K562 (cell line): Measurements from ENCODE around the gene UBXN10. TPM values are rescaled to one million over a fixed set of nuclear protein-coding genes. Genes with fewer than 3 reads are reported as not detected.

Experiments
- BRCA1 ChIP-seq, 2 experiments: fragments of 450-650 bp in 1 of 2; sonication (generic) in 1 of 2; formaldehyde crosslinking in 1 of 2; IDR thresholded peaks; 2 replicates each; pipeline versions ENCODE4 v1.5.0 to v1.6.1; 2017 to 2020; ENCODE audit warnings: mild to moderate bottlenecking in 1 of 2, missing genetic modification reagents in 1 of 2
- CHCHD3 ChIP-seq: fragments of 250-450 bp; sonication (Bioruptor Pico); IDR thresholded peaks from 2 replicates; pipeline ENCODE4 v2.1.2; 2022; ENCODE audit warnings: mild to moderate bottlenecking
- FIP1L1 ChIP-seq: fragments of 200-400 bp; formaldehyde crosslinking; IDR thresholded peaks from 2 replicates; pipeline ENCODE4 v1.6.1; 2018; ENCODE audit warnings: mild to moderate bottlenecking, low read depth, low read length; ENCODE audit not compliant: poor library complexity, severe bottlenecking
- FOXO4 ChIP-seq: fragments of 450-650 bp; formaldehyde crosslinking; IDR thresholded peaks from 2 replicates; pipeline ENCODE4 v1.4.0; 2020; ENCODE audit warnings: mild to moderate bottlenecking, moderate library complexity
- HIVEP1 ChIP-seq: fragments of 250-450 bp; sonication (Bioruptor Pico); IDR thresholded peaks from 2 replicates; pipeline ENCODE4 v1.4.0; 2020; ENCODE audit warnings: mild to moderate bottlenecking
- IFI16 ChIP-seq: fragments of 250-450 bp; sonication (Bioruptor Pico); IDR thresholded peaks from 2 replicates; pipeline ENCODE4 v2.1.2; 2022; ENCODE audit warnings: mild to moderate bottlenecking, inconsistent platforms
- JUND ChIP-seq, 2 experiments: IDR thresholded peaks; 2 replicates in 1 of 2; 3 replicates in 1 of 2; pipeline ENCODE4 v1.6.1; 2011; ENCODE audit warnings: borderline replicate concordance in 2 of 2, low read depth in 2 of 2, low read length in 2 of 2, improper control_type of control experiment in 1 of 2, missing biosample characterization in 1 of 2, missing genetic modification characterization in 1 of 2, missing genetic modification reagents in 1 of 2
- MTA3 ChIP-seq: fragments of 450-650 bp; formaldehyde crosslinking; IDR thresholded peaks from 2 replicates; pipeline ENCODE4 v1.6.1; 2017; ENCODE audit warnings: mild to moderate bottlenecking, borderline replicate concordance
- NR3C1 ChIP-seq: sonication (generic); formaldehyde crosslinking; IDR thresholded peaks from 2 replicates; pipeline ENCODE4 v1.8.1; 2022; ENCODE audit warnings: missing genetic modification reagents
- PREB ChIP-seq: sonication (generic); formaldehyde crosslinking; IDR thresholded peaks from 2 replicates; pipeline ENCODE4 v1.8.1; 2023; ENCODE audit warnings: mild to moderate bottlenecking, missing genetic modification reagents
- RBM15 ChIP-seq: fragments of 200-400 bp; formaldehyde crosslinking; IDR thresholded peaks from 2 replicates; pipeline ENCODE4 v1.6.1; 2018; ENCODE audit warnings: mild to moderate bottlenecking, low read length, moderate library complexity; ENCODE audit not compliant: insufficient read depth
- RBM34 ChIP-seq: fragments of 200-400 bp; formaldehyde crosslinking; IDR thresholded peaks from 2 replicates; pipeline ENCODE4 v1.6.1; 2018; ENCODE audit warnings: low read length, borderline replicate concordance; ENCODE audit not compliant: insufficient read depth
- SP2 ChIP-seq: IDR thresholded peaks from 2 replicates; pipeline ENCODE4 v1.6.1; 2011; ENCODE audit warnings: mild to moderate bottlenecking, low read depth, low read length, moderate library complexity; ENCODE audit not compliant: poor library complexity, severe bottlenecking; ENCODE audit errors: extremely low read depth
- TRIM24 ChIP-seq, 2 experiments: fragments of 450-650 bp; IDR thresholded peaks; 2 replicates each; pipeline ENCODE4 v1.6.1; 2016
- TRIM25 ChIP-seq: fragments of 450-650 bp; IDR thresholded peaks from 2 replicates; pipeline ENCODE4 v1.7.0; 2016; ENCODE audit warnings: borderline replicate concordance
- XRCC5 ChIP-seq: fragments of 200-400 bp; formaldehyde crosslinking; IDR thresholded peaks from 2 replicates; pipeline ENCODE4 v1.6.1; 2017; ENCODE audit warnings: low read depth, mild to moderate bottlenecking, low read length
- ZNF174 ChIP-seq: fragments of 250-450 bp; sonication (Bioruptor Pico); IDR thresholded peaks from 2 replicates; pipeline ENCODE4 v1.4.0; 2020; ENCODE audit warnings: mild to moderate bottlenecking
- ZNF217 ChIP-seq: sonication (generic); formaldehyde crosslinking; IDR thresholded peaks from 2 replicates; pipeline ENCODE4 v1.8.0; 2022; ENCODE audit warnings: mild to moderate bottlenecking, missing genetic modification reagents
- ZNF24 ChIP-seq: fragments of 450-650 bp; IDR thresholded peaks from 2 replicates; pipeline ENCODE4 v1.6.1; 2016
- ZNF431 ChIP-seq: sonication (generic); formaldehyde crosslinking; IDR thresholded peaks from 2 replicates; pipeline ENCODE4 v1.8.0; 2022; ENCODE audit warnings: mild to moderate bottlenecking, missing genetic modification reagents
- ZNF436 ChIP-seq: fragments of 250-450, 450-650 bp; sonication (Bioruptor Pico); formaldehyde crosslinking; IDR thresholded peaks from 2 replicates; pipeline ENCODE4 v1.7.0; 2020; ENCODE audit warnings: mild to moderate bottlenecking
- ZNF561 ChIP-seq: fragments of 450-650 bp; formaldehyde crosslinking; conservative IDR thresholded peaks from 2 replicates; pipeline ENCODE4 v1.4.0; 2020; ENCODE audit warnings: mild to moderate bottlenecking, moderate library complexity
- ZNF76 ChIP-seq: fragments of 250-450 bp; sonication (Bioruptor Pico); IDR thresholded peaks from 2 replicates; pipeline ENCODE4 v1.4.0; 2020; ENCODE audit warnings: mild to moderate bottlenecking, moderate library complexity, borderline replicate concordance
- polyA plus RNA-seq, 8 experiments: library from polyadenylated mRNA; depleted of rRNA in 4 of 8; stranded (reverse) in 5 of 8; unstranded in 3 of 8; fragments of >200 nt; fragmentation: Nextera tagmentation in 2 of 8; fragmentation: Illumina TruSeq in 1 of 8; extraction: Ambion mirVana in 2 of 8; extraction: Trizol in 1 of 8; gene quantifications; 2 replicates each; pipeline versions ENCODE4 v1.2.1 to v1.2.3, GENCODE V29; 2011 to 2014; ENCODE audit warnings: inconsistent platforms in 1 of 8, missing spikeins in 1 of 8
- total RNA-seq, 7 experiments: library from RNA; depleted of rRNA in 6 of 7; stranded (reverse); fragments of >200 nt in 6 of 7; fragmentation: Illumina TruSeq in 2 of 7; extraction: Trizol in 2 of 7; gene quantifications; 2 replicates each; pipeline versions ENCODE4 v1.2.1 to v1.2.3, GENCODE V29; 2011 to 2021; ENCODE audit warnings: low replicate concordance in 1 of 7

The UBXN10 gene
- total and polyA plus RNA-seq, 9 of the 15 experiments (the other 6 are each of a cell fraction or from before 2014, with no cell fraction given): 10.7 to 17.7 (median 13.6) TPM

GRCh38 chr1:20165522-20165951 lies 20.4 kb upstream of the UBXN10 start (continued):
- TF ChIP-seq FOXO4 (CRISPR knock-in tag): no peak
- no peak for TF ChIP-seq ZNF217 (CRISPR knock-in tag)
- no peak for TF ChIP-seq SP2
- TF ChIP-seq NR3C1 (CRISPR knock-in tag): no peak
- TF ChIP-seq CHCHD3 (CRISPR knock-in tag): no peak
- TF ChIP-seq ZNF174 (CRISPR knock-in tag): no peak
- TF ChIP-seq ZNF436 (CRISPR knock-in tag): no peak
- TF ChIP-seq PREB: no peak
- TF ChIP-seq JUND (IDR thresholded peaks at IDR 0.05; ENCODE audit: borderline replicate concordance, low read depth, low read length): no peak
- no peak for TF ChIP-seq JUND (tag; IDR thresholded peaks at IDR 0.05; ENCODE audit: borderline replicate concordance, low read depth, low read length)
- no peak for TF ChIP-seq FIP1L1
- TF ChIP-seq ZNF431 (CRISPR knock-in tag): no peak
- TF ChIP-seq XRCC5: no peak
- no peak for TF ChIP-seq IFI16 (CRISPR knock-in tag)
- TF ChIP-seq TRIM25: no peak
- TF ChIP-seq RBM34: no peak
- no peak for TF ChIP-seq BRCA1 (IDR thresholded peaks at IDR 0.05)
- TF ChIP-seq BRCA1 (CRISPR knock-in tag; IDR thresholded peaks at IDR 0.05): no peak
- peak; percentile 36 to 45; a peak in 2 of 4 replicates for TF ChIP-seq TRIM24 (IDR thresholded peaks at IDR 0.05)
- no peak for TF ChIP-seq RBM15
- no peak for TF ChIP-seq MTA3
- TF ChIP-seq ZNF24: no peak
- TF ChIP-seq HIVEP1 (CRISPR knock-in tag): no peak
- TF ChIP-seq ZNF561 (CRISPR knock-in tag): no peak
- TF ChIP-seq ZNF76 (CRISPR knock-in tag): no peak
